ENCODE data around the gene SYTL2.

- TF ChIP-seq CTCF (IDR thresholded peaks at IDR 0.05) (no peak), POLR2A (IDR thresholded peaks at IDR 0.05) (no peak)
These were observed 75.0 kb downstream of the SYTL2 start for GRCh38 chr11:85735876-85736460.

All from adrenal gland (tissue), 5 donors.